Testis (tissue), 3 donors: ENCODE measurements around the gene KDM4F. TPM values are rescaled to one million over a fixed set of nuclear protein-coding genes. Genes with fewer than 3 reads are reported as not detected.

Experiments used
- DNase-seq: peaks from one replicate; pipeline ENCODE4 v3.0.0-alpha.2; 2019
- H3K27ac ChIP-seq, 2 donors: fragments of 200-600 bp; sonication (generic); one replicate each; pipeline ENCODE4 v1.5.1; 2019
- H3K27me3 ChIP-seq: fragments of 200-600 bp; sonication (generic); one replicate; pipeline ENCODE4 v1.5.1; 2019
- H3K36me3 ChIP-seq: fragments of 200-600 bp; sonication (generic); one replicate; pipeline ENCODE4 v1.5.1; 2017; ENCODE audit warnings: low read depth; ENCODE audit errors: missing control alignments
- H3K4me1 ChIP-seq: fragments of 200-600 bp; sonication (generic); one replicate; pipeline ENCODE4 v1.5.1; 2019
- H3K4me3 ChIP-seq, 2 donors: fragments of 200-600 bp; sonication (generic); one replicate each; pipeline ENCODE4 v1.5.1; 2017 to 2019
- H3K9me3 ChIP-seq: fragments of 200-600 bp; sonication (generic); one replicate; pipeline ENCODE4 v1.5.1; 2017
- CTCF ChIP-seq, 3 experiments: fragments of 450-650 bp in 2 of 3; fragments of 200-600 bp in 1 of 3; sonication (generic) in 1 of 3; IDR thresholded peaks; one replicate each; pipeline ENCODE4 v1.5.1; 2016 to 2019; ENCODE audit warnings: antibody characterized with exemption in 3 of 3, mild to moderate bottlenecking in 2 of 3, moderate library complexity in 1 of 3
- POLR2A ChIP-seq: fragments of 450-650 bp; IDR thresholded peaks from one replicate; pipeline ENCODE4 v1.6.1; 2017; ENCODE audit warnings: antibody characterized with exemption, mild to moderate bottlenecking, moderate library complexity
- WGBS, 2 donors: methylation state at CpG; one replicate each; pipeline ENCODE4 v1.1.5; 2018; 5-methylcytosine and 5-hydroxymethylcytosine counted together
- intact Hi-C: fragments of 100-400 bp; cut with DNase I; formaldehyde crosslinking; loops from one replicate; pipeline ENCODE4 v1.15.1; 2023; ENCODE audit warnings: low total_unique reads
- polyA plus RNA-seq: library from polyadenylated mRNA; stranded (reverse); fragments of 350-450 nt; fragmentation: Illumina TruSeq; extraction: RNeasy Lipid Tissue Mini Kit (QIAGEN cat#74804); gene quantifications from one replicate; pipeline ENCODE4 v1.2.3, GENCODE V29; 2014; ENCODE audit warnings: low read depth, low replicate concordance; ENCODE audit not compliant: insufficient read depth
- total RNA-seq, 2 donors: library from RNA; depleted of rRNA; stranded (reverse); fragments of >200 nt; gene quantifications; one replicate each; pipeline ENCODE4 v1.2.3, GENCODE V29; 2016

The KDM4F gene
- total and polyA plus RNA-seq, 3 donors from 2014 or later = 0.55 TPM; not detected in 2

- TF ChIP-seq CTCF (IDR thresholded peaks at IDR 0.05) (no peak), POLR2A (no peak)
- no peaks in the 10 kb centered on the region for H3K36me3 ChIP-seq
- intact Hi-C loops = no loop called here
- no peaks in the 10 kb centered on the region for H3K27me3 ChIP-seq
- WGBS, 2 donors = 95 to 98% methylated on average over 3 of the region's 3 CpGs
- H3K4me3 ChIP-seq = no peak overlapping the region
- H3K4me1 ChIP-seq = peaks cover 5% of the 10 kb centered on the region
- no peak overlapping the region for H3K27ac ChIP-seq
- no peaks in the 10 kb centered on the region for H3K9me3 ChIP-seq
- DNase-seq = no peak
Measured at GRCh38 chr11:95098826-95099225, 49.6 kb downstream of the KDM4F start.

- H3K27me3 ChIP-seq = no peaks in the 10 kb centered on the region
- no peak for TF ChIP-seq POLR2A
- TF ChIP-seq CTCF (IDR thresholded peaks at IDR 0.05) = no peak
- H3K27ac ChIP-seq = no peak overlapping the region
- H3K9me3 ChIP-seq = no peaks in the 10 kb centered on the region
- no peak overlapping the region for H3K4me3 ChIP-seq
- no peak for DNase-seq
- no peaks in the 10 kb centered on the region for H3K36me3 ChIP-seq
- H3K4me1 ChIP-seq = peaks cover 6% of the 10 kb centered on the region
- intact Hi-C loops = no loop called here
- WGBS, 2 donors = 89 to 96% methylated on average over 4 of the region's 4 CpGs
Measured at GRCh38 chr11:95100191-95100648, 51.0 kb downstream of the KDM4F start.

Other genes starting within 250 kb of the KDM4F start
- 10 to 100 TPM; 59.2 to 81.8 TPM for gene CWC15, start 75.9 kb upstream of the KDM4F start, total RNA-seq
- 101 TPM for gene CWC15, start 75.9 kb upstream of the KDM4F start, polyA plus RNA-seq
- gene KDM4D, start 75.7 kb upstream of the KDM4F start, total RNA-seq = 10 to 100 TPM; 43.9 to 44.2 TPM
- 96.1 TPM for gene KDM4D, start 75.7 kb upstream of the KDM4F start, polyA plus RNA-seq
- gene KDM4E, start 24.2 kb upstream of the KDM4F start, total RNA-seq = under 1 TPM; 0.16 to 0.19 TPM
- 0.17 TPM for gene KDM4E, start 24.2 kb upstream of the KDM4F start, polyA plus RNA-seq
- 10 to 100 TPM; 32.5 to 37.2 TPM for gene SRSF8, start 17.5 kb downstream of the KDM4F start, total RNA-seq
- gene SRSF8, start 17.5 kb downstream of the KDM4F start, polyA plus RNA-seq = 30.0 TPM
- gene ENDOD1, start 40.4 kb downstream of the KDM4F start, total RNA-seq = 10 to 100 TPM; 55.6 to 71.8 TPM
- gene ENDOD1, start 40.4 kb downstream of the KDM4F start, polyA plus RNA-seq = 28.9 TPM
- gene SESN3, start 181.8 kb downstream of the KDM4F start, total RNA-seq = 10 to 100 TPM; 27.5 to 66.9 TPM
- gene SESN3, start 181.8 kb downstream of the KDM4F start, polyA plus RNA-seq = 106 TPM